Activated CD4-positive, alpha-beta T cell treated with anti-CD3 and anti-CD28 coated beads for 36 hours (primary cell): Measurements from ENCODE around the gene KCNJ3. TPM values are rescaled to one million over a fixed set of nuclear protein-coding genes. Genes with fewer than 3 reads are reported as not detected.

Experiments
- ATAC-seq: fragments of 200-7000 bp; cut with Tn5 transposase; one replicate; pipeline ENCODE4 v1.10.0; 2021; ENCODE audit warnings: mild to moderate bottlenecking, moderate library complexity
- CTCF ChIA-PET: fragments of 350-600 bp; sonication (Branson Sonifier 250); formaldehyde crosslinking; loops from one replicate; lab custom pipeline; 2021; ENCODE audit warnings: antibody characterized with exemption; lab: Charles Lee
- POLR2A ChIA-PET: fragments of 350-600 bp; sonication (Branson Sonifier 250); formaldehyde crosslinking; loops from one replicate; lab custom pipeline; 2021; ENCODE audit warnings: antibody characterized with exemption, inconsistent platforms; lab: Charles Lee
- DNase-seq: peaks from one replicate; pipeline ENCODE4 v3.0.0-alpha.2; 2020
- H3K27ac Mint-ChIP-seq: one replicate; pipeline ENCODE4 v1.8.0; 2021; ENCODE audit warnings: mixed read lengths
- H3K27me3 Mint-ChIP-seq: one replicate; pipeline ENCODE4 v1.8.0; 2021; ENCODE audit warnings: mixed read lengths
- H3K36me3 Mint-ChIP-seq: one replicate; pipeline ENCODE4 v1.8.0; 2021; ENCODE audit warnings: low read depth, mixed read lengths
- H3K4me1 Mint-ChIP-seq: one replicate; pipeline ENCODE4 v1.8.0; 2021; ENCODE audit warnings: mixed read lengths
- H3K4me3 Mint-ChIP-seq: one replicate; pipeline ENCODE4 v1.8.0; 2021; ENCODE audit warnings: mild to moderate bottlenecking, moderate library complexity, mixed read lengths
- H3K9me3 Mint-ChIP-seq: one replicate; pipeline ENCODE4 v1.8.0; 2021; ENCODE audit warnings: low read depth, mixed read lengths
- intact Hi-C, 2 experiments: fragments of 100-400 bp; cut with DNase I in 1 of 2; cut with micrococcal nuclease in 1 of 2; formaldehyde crosslinking; loops; one replicate each; pipeline versions ENCODE4 v1.14.2 to v1.15.1; 2022 to 2024; cut with DNase I, micrococcal nuclease
- total RNA-seq, 2 experiments: library from RNA; stranded (reverse); gene quantifications; one replicate each; pipeline ENCODE4 v1.2.3, GENCODE V29; 2021

The KCNJ3 gene, protein sequence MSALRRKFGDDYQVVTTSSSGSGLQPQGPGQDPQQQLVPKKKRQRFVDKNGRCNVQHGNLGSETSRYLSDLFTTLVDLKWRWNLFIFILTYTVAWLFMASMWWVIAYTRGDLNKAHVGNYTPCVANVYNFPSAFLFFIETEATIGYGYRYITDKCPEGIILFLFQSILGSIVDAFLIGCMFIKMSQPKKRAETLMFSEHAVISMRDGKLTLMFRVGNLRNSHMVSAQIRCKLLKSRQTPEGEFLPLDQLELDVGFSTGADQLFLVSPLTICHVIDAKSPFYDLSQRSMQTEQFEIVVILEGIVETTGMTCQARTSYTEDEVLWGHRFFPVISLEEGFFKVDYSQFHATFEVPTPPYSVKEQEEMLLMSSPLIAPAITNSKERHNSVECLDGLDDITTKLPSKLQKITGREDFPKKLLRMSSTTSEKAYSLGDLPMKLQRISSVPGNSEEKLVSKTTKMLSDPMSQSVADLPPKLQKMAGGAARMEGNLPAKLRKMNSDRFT
- not detected for total RNA-seq

DNA sequence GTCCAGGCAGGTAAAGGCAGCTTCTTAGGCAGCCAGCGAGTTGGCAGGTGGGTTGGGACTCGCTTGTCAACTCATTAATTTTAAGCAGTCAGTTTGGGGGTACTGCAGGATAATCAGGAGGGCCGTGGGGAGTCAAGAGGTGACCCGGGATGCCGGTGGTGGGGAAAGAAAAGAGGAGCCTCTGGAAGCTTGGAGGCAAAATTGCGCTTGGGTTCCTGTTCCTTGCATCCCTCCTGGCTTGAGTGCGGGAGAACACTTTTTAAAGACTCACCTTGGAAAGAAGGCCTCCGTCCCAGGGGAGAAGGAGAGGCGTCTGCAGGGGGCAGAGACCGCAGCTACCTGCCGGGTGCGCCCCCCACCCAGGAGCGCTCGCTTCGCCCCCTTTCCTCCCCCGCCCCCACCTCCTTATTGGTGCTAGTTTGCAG is at the start of gene KCNJ3:
TSS of gene KCNJ3 (plus strand) at position 400 of the 425 bp plus-strand sequence. CDS start 81 bp downstream, outside the sequence.
- Mint-ChIP-seq H3K27me3 (peaks cover 39% of the 10 kb centered on the region), H3K4me1 (peaks cover 4% of the 10 kb centered on the region), H3K4me3 (no peak within 1 kb of the TSS), H3K9me3 (no peaks in the 10 kb centered on the region), H3K36me3 (no peaks in the 10 kb centered on the region), H3K27ac (no peak within 1 kb of the TSS)
- ChIA-PET POLR2A (no interaction called here), CTCF (no interaction called here)
- DNase-seq (no peak), ATAC-seq (no peak)
- intact Hi-C loops, result no loop called here

DNA sequence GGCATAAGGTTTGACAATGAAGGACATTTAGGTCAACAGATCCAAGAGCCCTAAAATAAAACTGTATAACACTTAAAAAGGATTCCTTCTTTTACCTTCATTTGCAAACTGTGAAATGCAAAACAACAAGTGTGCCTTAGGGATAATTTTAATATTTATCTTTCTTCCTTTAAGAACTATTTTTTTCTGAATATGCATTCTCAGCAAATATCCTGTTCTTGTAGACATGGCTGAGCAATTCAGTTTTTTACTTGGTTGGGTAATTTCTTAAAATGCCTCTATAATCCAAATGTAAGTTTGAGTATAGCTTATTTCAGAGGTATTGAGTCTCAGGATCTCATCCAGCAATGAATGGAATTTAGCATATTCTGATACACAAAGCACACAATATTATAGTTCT is 43.0 kb upstream of the KCNJ3 start:
- H3K27ac Mint-ChIP-seq, result no peak overlapping the region
- ChIA-PET POLR2A (interaction anchor here (0.7 kb wide), 1 partner anchor 11 kb away, joined by 5 read pairs; no protein-coding TSS in a partner anchor), CTCF (no interaction called here)
- intact Hi-C loops, result no loop called here
- H3K4me3 Mint-ChIP-seq, result no peak overlapping the region
- no peaks in the 10 kb centered on the region for H3K4me1 Mint-ChIP-seq
- DNase-seq, result no peak
- H3K27me3 Mint-ChIP-seq, result no peaks in the 10 kb centered on the region
- no peak for ATAC-seq
- H3K9me3 Mint-ChIP-seq, result no peaks in the 10 kb centered on the region
- no peaks in the 10 kb centered on the region for H3K36me3 Mint-ChIP-seq

DNA sequence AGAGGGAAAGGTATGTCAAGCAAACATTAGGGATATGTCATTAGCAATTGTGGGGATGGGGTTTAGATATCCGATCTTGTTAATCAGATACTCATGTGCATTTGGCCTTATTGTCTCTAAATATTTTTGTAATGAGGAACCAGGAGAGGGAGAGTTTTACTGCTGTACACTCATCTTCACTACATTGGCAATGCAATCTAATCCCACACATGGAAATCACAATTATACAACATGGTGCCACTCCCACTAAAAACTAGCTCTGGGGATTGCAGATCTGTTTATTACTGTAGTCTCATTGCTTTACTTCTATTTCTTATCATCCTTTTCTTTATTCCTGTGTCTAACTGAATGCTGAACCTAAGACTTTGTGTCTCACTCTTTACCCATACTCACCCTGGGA is 39.6 kb upstream of the KCNJ3 start:
- ATAC-seq (no peak), DNase-seq (no peak)
- Mint-ChIP-seq H3K27me3 (no peaks in the 10 kb centered on the region), H3K4me3 (no peak overlapping the region), H3K9me3 (no peaks in the 10 kb centered on the region), H3K4me1 (no peaks in the 10 kb centered on the region), H3K27ac (no peak overlapping the region), H3K36me3 (no peaks in the 10 kb centered on the region)
- POLR2A ChIA-PET, result no interaction called here
- CTCF ChIA-PET, result no interaction called here
- intact Hi-C loops, result no loop called here

DNA sequence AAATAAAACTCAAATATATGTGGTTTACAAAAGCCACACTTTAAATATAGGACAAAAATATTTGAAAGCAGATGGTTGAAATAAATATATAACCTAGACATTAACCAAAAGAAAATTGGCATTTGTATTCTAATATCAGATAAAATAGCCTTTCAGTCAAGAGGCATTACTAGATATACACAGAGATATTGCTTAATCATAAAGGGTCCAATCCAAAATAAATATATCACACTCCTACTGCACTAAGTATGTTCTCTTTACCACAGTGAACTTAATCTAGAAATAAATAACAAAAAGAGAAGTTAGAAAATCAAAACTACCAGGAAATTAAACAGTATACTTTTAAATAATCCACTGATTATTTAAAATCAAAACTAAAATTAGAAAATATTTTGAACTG is 34.2 kb upstream of the KCNJ3 start:
- Mint-ChIP-seq H3K4me1 (no peaks in the 10 kb centered on the region), H3K9me3 (no peaks in the 10 kb centered on the region), H3K27me3 (no peaks in the 10 kb centered on the region), H3K27ac (no peak overlapping the region), H3K4me3 (no peak overlapping the region), H3K36me3 (no peaks in the 10 kb centered on the region)
- ATAC-seq (no peak), DNase-seq (no peak)
- intact Hi-C loops, result no loop called here
- ChIA-PET POLR2A (no interaction called here), CTCF (no interaction called here)

- H3K9me3 Mint-ChIP-seq, result no peaks in the 10 kb centered on the region
Observed at GRCh38 chr2:154670083-154670482, 28.4 kb upstream of the KCNJ3 start.

DNA sequence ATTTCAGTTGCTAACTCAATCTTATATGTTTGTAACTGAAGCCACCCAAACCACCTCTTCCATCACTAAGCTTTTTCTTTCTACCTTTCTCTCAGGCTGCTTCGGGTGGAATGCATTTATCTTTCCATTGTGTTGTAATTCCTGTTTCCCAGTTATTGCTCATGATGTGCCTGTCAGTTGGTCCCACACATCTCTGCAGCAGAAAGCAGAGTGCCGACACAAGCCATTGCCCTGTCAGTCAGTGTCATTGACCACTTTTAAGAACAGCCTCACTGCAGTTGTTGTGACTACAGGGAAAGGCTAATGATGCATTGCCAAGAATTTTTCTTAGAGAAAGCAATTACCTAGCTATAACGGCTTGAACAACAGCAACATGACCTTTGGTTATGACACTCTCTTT is 24.8 kb upstream of the KCNJ3 start:
- Mint-ChIP-seq H3K36me3 (no peaks in the 10 kb centered on the region), H3K27ac (no peak overlapping the region), H3K9me3 (no peaks in the 10 kb centered on the region), H3K27me3 (no peaks in the 10 kb centered on the region), H3K4me3 (no peak overlapping the region), H3K4me1 (no peaks in the 10 kb centered on the region)
- ChIA-PET CTCF (no interaction called here), POLR2A (no interaction called here)
- intact Hi-C loops, result no loop called here
- no peak for DNase-seq
- no peak for ATAC-seq

More at GRCh38 chr2:154670083-154670482, 28.4 kb upstream of the KCNJ3 start:
- DNase-seq, result no peak
- no peak for ATAC-seq
- Mint-ChIP-seq H3K36me3 (no peaks in the 10 kb centered on the region), H3K4me3 (no peak overlapping the region), H3K27ac (no peak overlapping the region), H3K4me1 (no peaks in the 10 kb centered on the region), H3K27me3 (no peaks in the 10 kb centered on the region)
- CTCF ChIA-PET, result no interaction called here
- POLR2A ChIA-PET, result no interaction called here
- intact Hi-C loops, result no loop called here

- DNase-seq (no peak), ATAC-seq (no peak)
- ChIA-PET CTCF (interaction anchor here (1.6 kb wide), 1 partner anchor 10 kb away, joined by 4 read pairs; no protein-coding TSS in a partner anchor), POLR2A (no interaction called here)
- intact Hi-C loops, result no loop called here
- Mint-ChIP-seq H3K27ac (no peak overlapping the region), H3K4me1 (no peaks in the 10 kb centered on the region), H3K4me3 (no peak overlapping the region), H3K36me3 (no peaks in the 10 kb centered on the region), H3K9me3 (no peaks in the 10 kb centered on the region), H3K27me3 (peaks cover 2% of the 10 kb centered on the region)
Observed at GRCh38 chr2:154677401-154677800, 21.1 kb upstream of the KCNJ3 start.

DNA sequence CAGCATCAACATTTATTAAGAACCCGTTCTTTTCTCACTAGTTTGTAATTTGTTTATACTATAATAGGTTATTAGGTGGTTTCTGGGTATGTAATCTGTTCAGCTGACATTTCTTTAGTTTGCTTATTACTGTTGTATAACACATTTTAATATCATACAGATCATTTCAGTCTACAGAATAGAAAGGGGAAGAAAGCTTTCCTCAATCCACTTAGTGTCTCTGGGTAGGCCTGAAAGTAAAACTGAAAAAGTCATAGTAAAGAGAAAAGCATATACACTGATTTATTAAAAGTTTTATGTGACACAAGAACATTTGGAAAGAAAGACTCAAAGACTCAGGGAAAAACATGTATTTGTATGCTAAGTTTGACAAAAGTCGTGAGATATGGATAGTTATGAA is 16.8 kb upstream of the KCNJ3 start:
- CTCF ChIA-PET, result no interaction called here
- Mint-ChIP-seq H3K4me3 (no peak overlapping the region), H3K27me3 (peaks cover 2% of the 10 kb centered on the region), H3K27ac (no peak overlapping the region), H3K36me3 (no peaks in the 10 kb centered on the region), H3K4me1 (no peaks in the 10 kb centered on the region), H3K9me3 (no peaks in the 10 kb centered on the region)
- ATAC-seq (no peak), DNase-seq (no peak)
- intact Hi-C loops, result no loop called here
- POLR2A ChIA-PET, result no interaction called here

GRCh38 chr2:154686162-154686561 is 12.3 kb upstream of the KCNJ3 start:
- Mint-ChIP-seq H3K9me3 (no peaks in the 10 kb centered on the region), H3K27ac (no peak overlapping the region), H3K4me3 (no peak overlapping the region), H3K27me3 (peaks cover 2% of the 10 kb centered on the region), H3K36me3 (no peaks in the 10 kb centered on the region), H3K4me1 (no peaks in the 10 kb centered on the region)
- intact Hi-C loops, result no loop called here
- DNase-seq (no peak), ATAC-seq (no peak)
- ChIA-PET POLR2A (no interaction called here), CTCF (no interaction called here)

GRCh38 chr2:154688373-154688772 is 10.1 kb upstream of the KCNJ3 start:
- no peak for DNase-seq
- no peaks in the 10 kb centered on the region for H3K27me3 Mint-ChIP-seq
- no peaks in the 10 kb centered on the region for H3K4me1 Mint-ChIP-seq
- H3K4me3 Mint-ChIP-seq, result no peak overlapping the region
- CTCF ChIA-PET, result no interaction called here
- POLR2A ChIA-PET, result no interaction called here
- H3K27ac Mint-ChIP-seq, result no peak overlapping the region
- intact Hi-C loops, result no loop called here
- no peaks in the 10 kb centered on the region for H3K9me3 Mint-ChIP-seq
- no peaks in the 10 kb centered on the region for H3K36me3 Mint-ChIP-seq
- no peak for ATAC-seq

- ATAC-seq, result no peak
- Mint-ChIP-seq H3K27me3 (peaks cover 3% of the 10 kb centered on the region), H3K4me3 (no peak overlapping the region), H3K4me1 (no peaks in the 10 kb centered on the region), H3K36me3 (no peaks in the 10 kb centered on the region), H3K9me3 (no peaks in the 10 kb centered on the region), H3K27ac (no peak overlapping the region)
- DNase-seq, result no peak
- intact Hi-C loops, result no loop called here
- CTCF ChIA-PET, result no interaction called here
- POLR2A ChIA-PET, result no interaction called here
Observed at GRCh38 chr2:154689158-154689557, 9.3 kb upstream of the KCNJ3 start.

DNA sequence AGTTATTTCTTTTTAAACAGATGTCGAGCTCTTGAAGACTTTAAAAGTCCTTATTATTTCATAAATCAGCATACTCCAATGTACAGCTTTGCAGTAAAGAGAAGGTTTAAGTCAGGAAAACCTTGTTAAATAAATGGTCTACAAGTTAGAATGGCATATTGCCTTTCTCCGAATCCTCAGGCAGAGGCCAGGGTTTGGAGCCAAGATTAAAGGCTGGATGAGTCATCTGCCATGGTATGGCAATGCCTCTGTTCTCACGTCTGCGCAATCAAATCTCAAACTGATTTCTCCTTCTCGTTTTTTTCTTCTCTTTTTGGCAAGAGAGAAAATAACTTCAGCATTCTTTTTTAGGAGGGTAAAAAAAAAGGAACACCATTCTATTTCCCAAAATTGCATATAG is 5.6 kb upstream of the KCNJ3 start:
- ChIA-PET POLR2A (no interaction called here), CTCF (no interaction called here)
- Mint-ChIP-seq H3K36me3 (no peaks in the 10 kb centered on the region), H3K9me3 (no peaks in the 10 kb centered on the region), H3K27ac (no peak overlapping the region), H3K27me3 (peaks cover 22% of the 10 kb centered on the region), H3K4me1 (no peaks in the 10 kb centered on the region), H3K4me3 (no peak overlapping the region)
- intact Hi-C loops, result no loop called here
- ATAC-seq, result no peak
- no peak for DNase-seq
